ENCODE data around the gene TBCA. TPM values are rescaled to one million over a fixed set of nuclear protein-coding genes. Genes with fewer than 3 reads are reported as not detected.
"Not testable (repeated sequence)": the region's sequence is repeated elsewhere in the genome, so short reads cannot be mapped to it uniquely, and the experiment has no call there.

The TBCA gene
- polyA plus RNA-seq, 3 donors: 252 to 291 (median 271) TPM

DNA sequence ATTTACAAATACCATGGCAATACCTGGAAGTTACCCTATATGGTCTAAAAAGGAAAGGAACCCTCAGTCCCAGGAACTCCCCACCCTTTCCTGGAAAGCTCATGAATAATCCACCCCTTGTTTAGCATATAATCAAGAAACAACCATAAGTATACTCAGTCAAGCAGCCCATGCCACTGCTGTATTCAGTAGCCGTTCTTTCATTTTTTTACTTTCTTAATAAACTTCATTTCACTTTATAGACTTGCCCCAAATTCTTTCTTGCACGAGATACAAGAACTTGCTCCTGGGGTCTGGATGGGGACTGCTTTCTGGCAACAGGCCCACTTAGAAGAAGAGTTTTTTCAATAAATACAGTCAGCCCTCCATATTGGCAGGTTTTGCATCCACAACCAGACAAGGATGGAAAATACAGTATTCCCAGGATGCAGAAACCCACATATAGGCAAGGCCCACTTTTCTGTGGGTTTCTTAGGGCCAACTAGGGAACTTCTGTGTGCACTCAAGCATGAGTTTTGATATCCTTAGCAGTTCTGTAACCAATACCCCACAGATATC is 2.8 kb upstream of the TBCA start:
- DNase-seq: no peak

DNA sequence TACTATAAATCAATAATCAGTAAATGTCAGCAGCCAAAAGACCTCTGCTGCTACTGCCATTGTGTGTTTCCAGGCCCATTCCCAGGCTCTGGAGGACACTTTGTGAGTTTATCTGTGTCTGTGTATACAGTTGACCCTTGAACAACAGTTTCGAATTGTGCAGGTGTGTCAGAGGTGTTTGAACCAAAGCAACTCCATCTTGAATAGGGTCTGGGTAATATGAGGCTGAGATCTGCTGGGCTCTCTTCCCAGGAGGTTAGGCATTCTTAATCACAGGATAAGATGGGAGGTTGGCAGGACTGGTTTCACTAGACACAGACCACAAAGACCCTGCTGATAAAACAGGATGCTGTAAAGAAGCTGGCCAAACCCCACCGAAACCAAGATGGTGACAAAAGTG is 2.3 kb upstream of the TBCA start:
- no peak for DNase-seq

DNA sequence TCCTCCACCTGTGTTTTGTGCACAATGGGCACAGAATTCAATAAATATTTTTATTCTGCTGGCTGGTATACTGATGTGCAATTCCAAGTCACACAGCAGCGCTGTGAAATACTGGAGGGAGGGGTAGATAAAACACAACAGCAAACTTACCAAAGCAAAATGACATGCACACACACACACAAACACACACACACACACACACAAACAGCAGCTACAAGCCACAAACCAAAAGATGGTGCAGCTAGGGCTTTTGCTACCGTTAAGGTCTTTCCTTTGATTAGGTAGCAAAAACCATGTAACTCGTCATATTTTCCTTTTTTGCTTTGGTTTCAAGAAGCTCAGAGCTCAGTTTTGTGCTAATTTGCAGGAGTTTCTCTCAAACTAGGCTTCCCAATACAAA is 1.8 kb upstream of the TBCA start:
- DNase-seq: no peak

DNA sequence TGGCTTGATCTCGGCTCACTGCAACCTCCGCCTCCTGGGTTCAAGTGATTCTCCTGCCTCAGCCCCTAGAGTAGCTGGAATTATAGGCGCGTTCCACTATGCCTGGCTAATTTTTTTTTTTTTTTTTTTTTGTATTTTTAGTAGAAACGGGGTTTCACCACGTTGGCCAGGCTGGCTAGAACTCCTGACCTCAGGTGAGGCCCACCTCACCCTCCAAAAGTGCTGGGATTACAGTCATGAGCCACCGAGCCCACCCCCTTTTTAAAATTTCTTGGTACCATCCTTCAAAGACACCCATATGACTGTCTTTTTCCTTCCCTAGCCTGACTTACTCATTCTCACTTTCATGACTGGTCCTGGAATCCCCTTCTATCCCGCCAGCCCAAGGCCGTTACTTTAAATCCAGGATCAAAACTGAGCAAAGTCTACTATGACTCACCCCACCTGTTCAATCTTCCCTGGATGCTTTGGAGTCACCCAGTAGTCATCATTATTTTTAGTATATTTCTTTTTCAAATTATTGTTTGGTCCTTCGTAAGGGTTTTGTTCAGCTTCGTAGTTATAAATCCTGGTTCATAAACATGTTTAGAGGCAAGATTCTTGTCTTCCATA is 1.2 kb upstream of the TBCA start:
- DNase-seq: no peak

DNA sequence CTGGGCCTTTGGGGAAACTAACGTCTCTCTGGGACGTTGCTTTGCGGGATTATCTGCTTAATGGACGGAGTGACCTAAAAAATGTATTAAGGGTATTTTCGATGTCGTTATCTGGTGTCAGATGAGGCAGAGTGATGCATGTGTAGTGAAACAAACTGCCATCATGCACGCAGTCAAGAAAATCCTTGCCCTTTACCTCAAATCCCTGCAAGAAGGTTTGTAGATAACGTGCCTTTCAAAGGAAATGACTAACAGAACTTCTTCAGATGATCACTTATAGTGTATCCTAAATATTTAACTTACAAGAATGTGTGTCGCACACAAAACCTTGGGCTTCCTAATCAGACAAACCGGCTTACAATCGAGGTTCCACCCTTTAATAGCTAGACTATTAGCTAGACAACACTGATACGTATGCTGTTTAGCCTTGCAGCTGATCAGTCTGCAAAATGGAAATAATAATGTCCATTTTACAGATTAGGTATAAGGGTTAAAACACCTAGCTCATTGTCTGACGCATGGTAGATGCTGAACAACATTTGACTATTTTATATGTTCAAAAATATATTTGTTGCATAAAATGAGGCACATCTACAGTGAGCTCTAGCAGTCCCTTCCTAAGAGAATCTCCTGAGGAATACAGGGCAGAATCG is 541 bp upstream of the TBCA start:
- DNase-seq: no peak

DNA sequence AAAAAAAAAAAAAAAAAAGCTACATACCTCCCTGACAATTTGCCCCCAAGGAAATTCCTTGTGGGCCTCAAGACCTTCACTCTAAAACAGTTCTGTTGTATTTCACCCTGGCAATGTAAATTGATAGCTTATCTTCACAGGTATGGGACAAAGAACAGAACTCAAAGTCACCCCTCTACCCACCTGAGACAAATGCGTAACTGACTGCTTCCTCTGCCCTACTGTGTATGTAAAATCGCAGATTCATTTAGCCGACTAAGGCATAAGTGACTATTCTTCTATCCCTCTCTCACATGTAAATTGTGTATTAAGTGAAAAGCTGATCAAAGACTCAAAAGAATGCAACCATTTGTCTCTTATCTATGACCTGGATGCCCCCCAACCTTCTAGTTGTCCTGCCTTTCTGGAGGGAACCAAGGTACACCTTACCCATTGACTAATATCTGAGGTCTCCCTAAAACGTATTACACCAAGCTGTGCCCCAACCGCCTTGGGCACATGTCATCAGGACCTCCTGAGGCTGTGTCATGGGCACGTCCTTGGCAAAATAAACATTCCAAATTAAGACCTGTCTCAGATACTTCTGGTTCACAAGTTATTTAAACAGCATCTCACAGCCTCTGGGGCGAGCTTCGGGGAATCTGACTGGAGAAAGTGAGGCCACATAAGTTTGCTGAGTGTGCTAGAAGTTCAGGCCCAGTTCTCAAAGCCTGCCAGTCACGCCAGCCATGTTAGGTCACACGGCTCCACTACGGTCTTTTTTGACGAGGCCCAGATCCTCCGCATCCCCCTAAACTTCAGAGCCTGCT is 954 bp downstream of the TBCA start:
- no peak for DNase-seq

DNA sequence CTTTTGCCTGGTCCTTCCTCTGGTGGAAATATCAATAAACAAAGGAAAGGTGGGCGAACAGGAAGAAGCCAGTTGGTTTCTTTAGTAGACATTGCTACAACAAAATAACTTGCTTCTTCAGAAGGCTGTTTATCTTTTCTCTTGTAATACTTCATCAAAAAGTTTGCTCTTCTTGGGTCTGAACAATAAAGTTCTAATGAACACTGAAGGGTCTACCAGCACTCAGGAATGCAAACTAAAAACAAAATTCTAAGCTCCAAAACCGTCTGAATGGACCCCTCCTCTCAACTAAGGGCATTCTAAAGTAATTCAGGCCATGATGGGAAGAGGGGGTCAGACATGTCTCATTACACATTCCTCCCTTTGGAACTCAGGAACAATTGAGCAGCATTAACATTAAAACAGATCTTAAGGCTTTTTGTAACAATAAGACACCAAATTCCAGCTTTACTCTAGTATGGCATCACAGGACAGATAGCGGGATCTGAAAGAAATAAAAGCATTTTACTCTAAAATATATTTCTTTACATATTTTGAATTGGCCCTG is 2.3 kb downstream of the TBCA start:
- no peak for DNase-seq

DNA sequence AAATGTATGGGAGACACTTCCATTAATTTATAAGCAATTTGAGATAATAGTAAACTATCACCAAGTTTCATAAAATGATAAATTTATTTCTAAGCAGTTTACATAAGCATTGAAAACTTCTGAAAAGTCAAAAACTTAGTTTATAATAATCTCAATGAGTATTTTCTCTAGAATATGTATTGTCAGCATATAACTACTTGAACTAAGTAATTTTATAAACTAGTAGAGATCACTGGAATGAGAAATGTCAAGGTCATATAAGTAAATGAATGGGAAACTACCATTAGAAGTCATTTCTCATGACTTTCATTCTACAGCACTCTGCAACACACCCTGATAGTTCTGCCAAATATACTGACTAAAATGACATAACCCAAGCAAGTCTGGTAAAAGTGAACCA is 3.4 kb downstream of the TBCA start:
- DNase-seq: no peak

DNA sequence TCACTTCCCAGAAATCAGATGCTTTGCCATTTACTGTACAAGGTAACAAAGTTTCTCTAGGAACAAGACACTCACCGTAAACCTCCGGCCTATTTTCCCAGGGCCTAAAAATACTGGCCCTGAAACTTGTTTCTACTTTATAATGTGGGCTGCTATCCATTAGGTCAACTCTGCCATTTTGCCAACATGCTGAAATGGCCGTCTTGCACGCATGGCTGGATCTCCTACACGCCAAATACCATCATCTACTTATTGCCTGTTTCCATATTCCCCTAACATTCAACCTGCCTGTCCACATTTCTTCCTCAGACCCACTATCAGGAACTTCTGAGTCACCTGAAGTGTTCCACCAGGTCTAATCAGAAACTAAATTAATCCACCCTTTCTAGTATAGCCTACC is 4.7 kb downstream of the TBCA start:
- no peak for DNase-seq

DNA sequence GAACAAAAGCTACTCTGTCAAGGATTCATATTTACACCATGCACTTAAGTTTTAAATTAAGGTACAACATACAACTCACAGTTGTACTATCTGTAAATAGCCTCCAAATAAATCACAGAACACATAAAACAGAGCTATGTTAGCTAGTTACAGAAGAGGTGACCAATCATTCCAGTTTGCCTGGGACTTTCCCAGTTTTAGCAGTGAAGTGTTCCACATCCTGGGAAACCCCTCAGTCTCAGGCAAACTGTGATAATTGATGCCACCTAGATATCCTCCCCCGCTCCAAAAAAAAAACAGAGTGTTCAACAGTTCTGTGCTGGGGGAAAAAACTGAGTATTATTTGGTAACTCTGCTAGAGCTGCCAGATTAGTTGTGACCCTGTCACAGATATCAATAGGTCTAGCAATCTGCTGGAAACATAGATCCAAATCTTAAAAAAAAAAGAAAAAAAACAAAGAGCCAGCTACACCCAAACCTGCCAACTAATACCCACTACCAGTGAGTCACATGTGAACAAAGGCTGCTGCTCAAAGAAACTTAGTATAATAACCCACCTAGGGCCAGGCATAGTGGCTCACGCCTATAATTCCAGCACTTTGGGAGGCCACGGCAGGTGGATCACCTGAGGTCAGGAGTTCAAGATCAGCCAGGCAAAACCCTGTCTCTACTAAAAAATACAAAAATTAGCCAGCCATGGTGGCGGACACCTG is 5.7 kb downstream of the TBCA start:
- no peak for DNase-seq

DNA sequence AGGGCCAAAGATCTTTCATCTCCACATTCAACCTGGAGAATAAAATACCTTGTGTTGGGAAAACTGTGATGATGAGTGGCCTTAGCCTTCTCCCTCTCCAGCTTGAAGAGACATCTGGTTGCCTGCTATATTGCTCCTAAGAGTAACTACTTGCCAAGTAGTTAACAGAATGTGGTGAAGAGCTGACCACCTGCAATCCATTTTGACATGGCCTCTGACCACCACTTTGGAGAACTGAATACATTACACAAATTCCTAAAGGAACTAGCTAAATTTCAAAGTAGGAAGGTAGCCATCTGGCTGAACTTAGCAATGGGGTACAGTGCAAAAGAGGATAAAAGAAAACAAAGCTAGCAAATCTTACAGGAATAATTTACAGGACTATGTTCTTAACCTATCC is 7.2 kb downstream of the TBCA start:
- DNase-seq: no peak

DNA sequence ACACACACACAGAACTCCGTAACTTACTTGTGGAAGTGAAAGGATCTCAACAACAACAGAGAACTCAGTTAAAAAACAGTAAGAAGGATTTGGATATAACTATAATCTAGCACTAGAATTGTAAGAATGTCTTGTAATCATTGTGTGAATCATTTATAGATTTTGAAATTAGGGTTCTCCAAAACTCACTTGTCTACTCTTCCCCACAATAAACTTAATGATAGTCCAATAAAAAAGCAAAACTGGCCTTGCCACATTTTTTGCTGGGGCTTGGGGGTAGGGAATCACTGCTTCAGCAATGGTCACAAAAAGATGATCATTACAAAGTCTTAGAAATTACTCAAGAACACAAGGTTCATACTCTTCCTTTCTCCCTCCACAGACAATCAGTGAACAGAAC is 8.8 kb downstream of the TBCA start:
- DNase-seq: no peak

DNA sequence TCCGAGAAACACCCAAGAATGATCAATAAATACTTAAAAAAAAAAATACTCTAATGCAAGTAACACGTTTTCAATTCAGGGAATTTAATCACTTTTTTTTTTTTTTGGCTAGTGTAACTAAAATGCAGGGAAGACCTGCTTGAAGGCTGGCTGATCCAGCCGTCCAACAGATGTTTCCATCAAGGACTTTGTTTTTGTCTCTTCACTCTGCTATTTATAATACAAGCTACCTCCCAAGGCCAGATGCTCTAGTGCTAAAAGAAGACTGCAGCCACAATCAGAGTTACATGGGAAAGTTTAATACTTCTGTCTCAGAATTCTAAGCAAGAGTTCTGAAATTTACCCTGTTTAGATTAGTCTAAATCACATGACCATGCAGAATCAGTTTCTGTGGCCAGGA is 14.5 kb downstream of the TBCA start:
- DNase-seq: no peak

DNA sequence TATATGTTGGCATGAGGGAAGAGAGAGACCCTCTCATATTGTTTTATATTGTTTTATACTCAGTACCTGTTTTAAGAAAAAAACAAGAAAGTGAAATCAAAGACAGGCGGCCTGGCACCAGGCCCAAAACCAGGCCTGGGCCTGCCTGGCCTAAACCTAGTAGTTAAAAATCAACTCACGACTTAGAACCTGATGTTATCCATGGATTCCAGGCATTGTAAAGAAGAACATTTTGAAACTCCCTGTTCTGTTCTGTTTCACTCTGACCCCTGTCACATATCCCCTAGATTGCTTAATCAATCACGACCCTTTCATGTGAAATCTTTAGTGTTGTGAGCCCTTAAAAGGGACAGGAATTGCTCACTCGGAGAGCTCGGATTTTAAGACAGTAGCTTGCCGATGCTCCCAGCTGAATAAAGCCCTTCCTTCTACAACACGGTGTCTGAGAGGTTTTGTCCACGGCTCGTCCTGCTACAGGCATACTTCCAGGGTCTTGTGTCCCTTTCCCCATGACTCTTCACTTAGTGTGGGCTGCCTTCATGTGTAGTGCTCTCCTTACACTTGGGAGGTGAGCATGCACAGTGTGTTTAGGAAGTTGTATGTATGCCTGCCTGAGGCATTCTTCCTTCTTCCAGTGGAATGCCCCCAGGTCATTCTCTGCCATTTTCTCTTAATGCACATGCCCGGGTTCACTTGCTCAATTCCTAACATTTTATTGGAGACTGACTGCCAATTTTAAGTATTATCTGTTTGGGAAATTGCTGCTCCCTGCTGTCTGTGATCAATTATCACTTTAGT is 17.8 kb downstream of the TBCA start:
- no peak for DNase-seq

DNA sequence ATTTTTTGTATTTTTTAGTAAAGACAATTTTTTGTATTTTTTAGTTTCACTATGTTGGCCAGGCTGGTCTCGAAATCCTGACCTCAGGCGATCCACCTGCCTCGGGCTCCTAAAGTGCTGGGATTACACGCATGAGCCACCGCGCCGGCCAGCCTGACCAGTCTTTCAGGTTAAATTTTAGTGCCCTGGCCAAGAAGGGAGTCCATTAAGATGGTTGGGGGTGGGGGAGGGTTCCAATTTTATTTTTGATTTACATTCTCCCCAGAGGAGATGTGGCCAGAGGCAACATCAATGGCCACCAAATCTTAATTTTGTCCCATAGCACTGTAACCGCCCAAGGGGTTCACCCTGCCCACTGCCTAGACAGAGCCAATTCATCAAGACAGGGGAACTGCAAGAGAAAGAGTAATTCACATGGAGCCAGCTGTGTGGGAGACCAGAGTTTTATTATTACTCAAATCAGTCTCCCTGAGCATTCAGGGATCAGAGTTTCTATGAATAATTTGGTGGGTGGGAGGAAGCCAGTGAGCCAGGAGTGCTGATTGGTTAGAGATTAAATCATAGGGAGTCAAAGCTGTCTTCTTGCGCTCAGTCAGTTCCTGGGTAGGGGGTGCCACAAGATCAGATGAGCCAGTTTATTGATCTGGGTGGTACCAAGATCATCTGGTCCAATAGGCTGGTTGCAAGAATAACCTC is 24.7 kb downstream of the TBCA start:
- DNase-seq: no peak

DNA sequence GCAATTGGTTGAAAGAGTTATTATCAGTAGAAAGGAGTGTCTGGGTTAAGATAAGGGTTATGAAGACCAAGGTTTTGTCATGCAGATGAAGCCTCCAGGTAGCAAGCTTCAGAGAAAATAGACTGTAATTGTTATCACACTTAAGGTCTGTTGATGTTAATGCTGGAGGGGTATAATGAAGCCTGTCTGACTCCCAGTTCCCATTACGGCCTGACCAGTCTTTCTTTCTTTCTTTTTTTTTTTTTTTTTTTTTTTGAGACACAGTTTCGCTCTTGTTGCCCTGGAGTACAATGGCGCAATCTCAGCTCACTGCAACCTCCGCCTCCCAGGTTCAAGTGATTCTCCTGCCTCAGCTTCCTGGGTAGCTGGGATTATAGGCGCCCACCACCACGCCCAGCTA is 25.2 kb downstream of the TBCA start:
- DNase-seq: not testable (repeated sequence)

DNA sequence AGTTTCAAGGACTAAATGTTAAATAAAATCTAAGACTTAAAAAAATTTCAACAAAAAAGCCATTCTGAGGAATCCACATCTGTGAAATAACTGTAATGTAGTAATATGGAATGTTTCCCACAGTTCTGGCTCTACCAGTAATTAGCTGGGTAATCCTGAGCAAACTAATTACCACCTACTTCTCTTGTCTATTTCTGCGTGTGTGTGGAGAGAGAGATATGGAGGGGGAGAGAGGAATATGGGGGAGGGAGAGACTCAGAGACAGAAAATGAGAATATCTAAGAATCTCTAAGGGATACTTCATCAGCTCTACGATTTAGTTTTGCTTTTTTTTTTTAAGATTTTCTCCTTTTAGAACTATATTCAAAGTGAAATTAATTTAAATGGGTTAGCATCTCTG is 28.0 kb downstream of the TBCA start:
- DNase-seq: no peak

DNA sequence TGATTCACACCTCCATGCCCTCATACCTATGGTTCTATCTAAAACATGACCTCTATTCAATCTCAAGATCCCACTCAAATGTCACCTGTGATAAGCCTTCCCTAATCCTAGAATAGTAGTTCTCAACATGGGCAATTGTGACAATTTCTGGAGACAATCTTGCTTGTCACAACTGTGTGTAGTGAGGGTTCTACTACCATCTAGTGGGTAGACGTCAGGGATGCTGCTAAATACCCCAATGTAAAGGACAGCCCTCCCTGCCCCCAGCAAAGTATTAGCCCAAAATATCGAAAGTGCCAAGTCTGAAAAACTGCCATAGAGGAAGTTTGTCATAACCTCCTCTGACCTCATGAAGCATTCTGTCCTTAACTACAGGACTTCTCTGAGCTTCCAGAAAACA is 32.0 kb downstream of the TBCA start:
- no peak for DNase-seq

DNA sequence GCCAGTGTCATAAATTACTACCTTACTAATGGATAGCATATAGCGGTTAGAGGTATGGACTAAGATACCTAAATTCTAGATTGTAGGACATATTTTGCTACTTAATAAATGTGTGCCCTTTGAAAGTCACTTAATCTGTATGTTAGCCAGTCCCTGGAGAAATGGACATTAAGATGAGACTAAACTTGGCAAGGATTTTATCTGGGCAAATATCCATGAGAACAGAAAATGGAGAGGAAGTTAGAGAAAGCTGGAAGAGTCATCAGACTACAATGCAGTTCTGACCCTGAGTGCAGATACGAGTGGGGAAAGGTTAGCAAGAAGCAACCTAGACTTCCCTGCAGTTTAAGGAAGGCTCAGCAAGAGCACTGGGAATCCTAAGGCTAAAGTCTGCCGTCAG is 33.0 kb downstream of the TBCA start:
- DNase-seq: no peak

DNA sequence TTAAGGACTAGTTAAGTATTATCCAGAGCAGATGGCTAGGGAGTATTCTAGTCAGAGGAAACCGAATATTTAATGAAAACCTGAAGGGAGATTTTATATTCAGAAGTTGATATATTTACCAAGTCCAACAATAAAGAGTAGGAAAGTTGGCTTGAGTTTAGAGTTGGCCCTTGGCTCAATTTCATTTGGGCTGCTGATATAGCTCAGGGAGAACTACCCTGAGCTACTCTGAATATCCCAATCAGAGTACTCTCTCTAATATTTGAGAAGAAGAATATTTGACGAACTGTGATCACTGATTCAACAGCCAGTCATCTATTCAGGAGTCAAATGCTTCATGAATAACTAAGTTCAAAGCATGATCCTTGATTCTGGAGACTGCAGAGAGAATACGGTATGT is 34.5 kb downstream of the TBCA start:
- DNase-seq: no peak

DNA sequence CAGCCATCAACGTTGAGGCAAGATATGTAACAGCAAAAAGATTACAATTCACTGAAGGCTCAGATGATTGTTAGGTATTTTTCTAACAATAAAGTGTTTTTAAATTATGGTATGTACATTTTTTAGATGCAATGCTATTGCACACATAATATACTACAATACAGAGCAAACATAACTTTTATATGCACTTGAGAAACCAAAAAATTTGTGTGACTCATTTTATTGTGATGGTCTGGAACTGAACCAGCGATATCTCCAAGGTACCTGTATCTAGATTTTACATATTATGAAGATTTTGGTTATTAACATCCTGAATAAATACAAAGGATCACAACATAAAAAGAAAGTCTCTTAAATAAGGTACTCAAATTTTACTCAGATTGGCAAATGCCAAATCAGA is 41.3 kb downstream of the TBCA start:
- no peak for DNase-seq
